HepG2 (cell line): ENCODE results near the gene NOS1AP.

Source experiments
- AKAP8 ChIP-seq: sonication (generic); formaldehyde crosslinking; IDR thresholded peaks from 2 replicates; pipeline ENCODE4 v1.5.1; 2020; ENCODE audit warnings: mild to moderate bottlenecking, missing genetic modification reagents
- BHLHE40 ChIP-seq: IDR thresholded peaks from 2 replicates; pipeline ENCODE4 v1.6.1; 2011; ENCODE audit warnings: low read length, improper control_type of control experiment
- KDM5A ChIP-seq: fragments of 200-600 bp; sonication (generic); IDR thresholded peaks from 2 replicates; pipeline ENCODE4 v1.7.0; 2018; ENCODE audit warnings: antibody characterized with exemption, mild to moderate bottlenecking, low read length, borderline replicate concordance

DNA sequence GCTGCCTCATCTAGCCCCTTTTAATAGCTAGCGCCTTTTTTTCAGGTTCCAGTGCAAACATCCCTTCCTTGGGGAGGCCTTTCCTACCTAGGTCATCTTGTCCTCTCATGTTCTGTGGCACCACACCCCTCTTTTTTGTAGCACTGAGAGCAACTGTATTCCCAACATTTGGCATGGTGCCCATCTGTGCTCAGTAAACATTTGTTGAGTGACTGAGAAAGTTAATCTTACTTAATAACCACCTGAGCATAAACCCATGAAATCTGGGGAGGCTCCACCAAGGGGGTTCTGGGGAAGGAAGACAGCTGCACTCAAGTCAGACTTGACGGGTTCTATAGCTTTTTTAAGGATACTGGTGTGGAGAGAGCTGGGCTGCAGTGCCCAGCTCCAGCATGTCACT lies 90.0 kb downstream of the NOS1AP start:
- TF ChIP-seq AKAP8 (no peak), BHLHE40 (no peak), KDM5A (no peak)
